GM23338 (cell line): Measurements from ENCODE around the gene SLC9A4. TPM values are rescaled to one million over a fixed set of nuclear protein-coding genes. Genes with fewer than 3 reads are reported as not detected.

Source experiments
- ATAC-seq: fragments of 200-7000 bp; cut with Tn5 transposase; 3 replicates; pipeline ENCODE4 v1.9.1; 2020
- DNase-seq: peaks from one replicate; pipeline ENCODE4 v3.0.0-alpha.2; 2015; ENCODE audit warnings: low spot score
- H2AFZ ChIP-seq: fragments of 200-600 bp; sonication (generic); 2 replicates; pipeline ENCODE4 v1.8.0; 2016; ENCODE audit warnings: antibody characterized with exemption, mild to moderate bottlenecking, moderate library complexity
- H3F3A ChIP-seq: fragments of 200-600 bp; sonication (generic); replicated peaks from 2 replicates; pipeline ENCODE4 v1.8.0; 2017; ENCODE audit warnings: antibody characterized with exemption, mixed run types, low read depth
- H3K27ac ChIP-seq: fragments of 200-600 bp; sonication (generic); 2 replicates; pipeline ENCODE4 v1.6.1; 2016; ENCODE audit warnings: low read depth
- H3K27me3 ChIP-seq: fragments of 200-600 bp; sonication (generic); 2 replicates; pipeline ENCODE4 v1.8.0; 2016; ENCODE audit warnings: mild to moderate bottlenecking, mixed run types, moderate library complexity; ENCODE audit not compliant: insufficient read depth
- H3K36me3 ChIP-seq: fragments of 200-600 bp; sonication (generic); 2 replicates; pipeline ENCODE4 v1.8.0; 2016; ENCODE audit warnings: mild to moderate bottlenecking; ENCODE audit not compliant: insufficient read depth
- H3K4me1 ChIP-seq: fragments of 200-600 bp; sonication (generic); 2 replicates; pipeline ENCODE4 v1.8.0; 2016; ENCODE audit warnings: mild to moderate bottlenecking, moderate library complexity; ENCODE audit not compliant: insufficient read depth
- H3K4me2 ChIP-seq: fragments of 200-600 bp; sonication (generic); 2 replicates; pipeline ENCODE4 v1.7.1; 2017; ENCODE audit warnings: mixed run types
- H3K4me3 ChIP-seq: fragments of 200-600 bp; sonication (generic); 2 replicates; pipeline ENCODE4 v1.6.1; 2016; ENCODE audit warnings: mixed run types
- H3K79me2 ChIP-seq: fragments of 200-600 bp; sonication (generic); replicated peaks from 2 replicates; pipeline ENCODE4 v1.8.0; 2017; ENCODE audit warnings: mild to moderate bottlenecking; ENCODE audit not compliant: insufficient read depth
- H3K9me2 ChIP-seq: fragments of 200-600 bp; sonication (generic); 2 replicates; pipeline ENCODE4 v1.8.0; 2017; ENCODE audit not compliant: insufficient read depth
- H4K20me1 ChIP-seq: fragments of 200-600 bp; sonication (generic); replicated peaks from 2 replicates; pipeline ENCODE4 v1.8.0; 2017; ENCODE audit warnings: mild to moderate bottlenecking; ENCODE audit not compliant: insufficient read depth
- H3K27ac Mint-ChIP-seq: 2 replicates; pipeline ENCODE4 v1.8.0; 2020; ENCODE audit warnings: inconsistent platforms, mild to moderate bottlenecking, moderate library complexity, mixed read lengths
- H3K27me3 Mint-ChIP-seq: 3 replicates; pipeline ENCODE4 v1.8.0; 2022; ENCODE audit warnings: low read depth, mild to moderate bottlenecking, moderate library complexity, mixed read lengths, inconsistent platforms; ENCODE audit not compliant: insufficient read depth, poor library complexity
- H3K36me3 Mint-ChIP-seq: 3 replicates; pipeline ENCODE4 v1.8.0; 2021; ENCODE audit warnings: low read depth, mild to moderate bottlenecking, inconsistent platforms, moderate library complexity, mixed read lengths
- H3K4me1 Mint-ChIP-seq: 3 replicates; pipeline ENCODE4 v1.8.0; 2020; ENCODE audit warnings: mild to moderate bottlenecking, inconsistent platforms, mixed read lengths
- H3K4me3 Mint-ChIP-seq: 3 replicates; pipeline ENCODE4 v1.8.0; 2021; ENCODE audit warnings: moderate library complexity, mild to moderate bottlenecking, inconsistent platforms, mixed read lengths
- H3K9me3 Mint-ChIP-seq: 3 replicates; pipeline ENCODE4 v1.8.0; 2020; ENCODE audit warnings: moderate library complexity, mild to moderate bottlenecking, inconsistent platforms, mixed read lengths
- CREB1 ChIP-seq: fragments of 250-450 bp; sonication (Bioruptor Pico); IDR thresholded peaks from 2 replicates; pipeline ENCODE4 v1.5.0; 2020; ENCODE audit warnings: low read depth, mild to moderate bottlenecking, moderate library complexity
- CTCF ChIP-seq, 2 experiments: fragments of 200-600 bp in 1 of 2; sonication (generic) in 1 of 2; conservative IDR thresholded peaks; 2 replicates each; pipeline versions ENCODE4 v1.5.1 to v1.6.1; 2016 to 2017; ENCODE audit warnings: antibody characterized with exemption in 2 of 2, low read depth in 2 of 2, mild to moderate bottlenecking in 2 of 2, moderate library complexity in 1 of 2
- ETS1 ChIP-seq: IDR thresholded peaks from 2 replicates; pipeline ENCODE4 v1.6.1; 2016; ENCODE audit warnings: antibody characterized with exemption
- EZH2 ChIP-seq: fragments of 200-600 bp; sonication (generic); IDR thresholded peaks from one replicate; pipeline ENCODE4 v1.8.0; 2017; ENCODE audit warnings: antibody characterized with exemption, mild to moderate bottlenecking, low read depth; ENCODE audit not compliant: unreplicated experiment
- EZH2phosphoT487 ChIP-seq: fragments of 200-600 bp; sonication (generic); IDR thresholded peaks from one replicate; pipeline ENCODE4 v1.8.1; 2018; ENCODE audit warnings: antibody characterized with exemption; ENCODE audit not compliant: unreplicated experiment
- NANOG ChIP-seq: IDR thresholded peaks from 2 replicates; pipeline ENCODE4 v1.6.1; 2016; ENCODE audit warnings: antibody characterized with exemption, borderline replicate concordance
- POLR2AphosphoS5 ChIP-seq: IDR thresholded peaks from 2 replicates; pipeline ENCODE4 v1.6.1; 2016; ENCODE audit warnings: antibody characterized with exemption, low read depth
- REST ChIP-seq: IDR thresholded peaks from one replicate; pipeline ENCODE4 v1.6.1; 2018; ENCODE audit warnings: antibody characterized with exemption; ENCODE audit not compliant: unreplicated experiment
- ZNF114 ChIP-seq: fragments of 250-450 bp; sonication (Bioruptor Pico); IDR thresholded peaks from 2 replicates; pipeline ENCODE4 v1.5.0; 2020; ENCODE audit warnings: mild to moderate bottlenecking, moderate library complexity
- ZNF331 ChIP-seq: fragments of 250-450 bp; sonication (Bioruptor Pico); IDR thresholded peaks from 2 replicates; pipeline ENCODE4 v1.5.0; 2020; ENCODE audit warnings: low read depth, mild to moderate bottlenecking, moderate library complexity
- ZNF462 ChIP-seq: fragments of 250-450 bp; sonication (Bioruptor Pico); IDR thresholded peaks from 2 replicates; pipeline ENCODE4 v1.5.0; 2020; ENCODE audit warnings: mild to moderate bottlenecking, moderate library complexity
- polyA plus RNA-seq: library from polyadenylated mRNA; unstranded; fragments of >200 nt; fragmentation: Nextera tagmentation; extraction: Ambion mirVana; gene quantifications from 2 replicates; pipeline ENCODE4 v1.2.1, GENCODE V29; 2016
- total RNA-seq: library from RNA; depleted of rRNA; stranded (reverse); fragments of >200 nt; shearing (Covaris generic); gene quantifications from 2 replicates; pipeline ENCODE4 v1.2.3, GENCODE V29; 2014

Gene SLC9A4
- total and polyA plus RNA-seq, 2 experiments from 2014 or later, result not detected

- Mint-ChIP-seq H3K27ac (no peak overlapping the region), H3K4me3 (no peak overlapping the region), H3K27me3 (no peaks in the 10 kb centered on the region), H3K9me3 (no peaks in the 10 kb centered on the region; the same call in 2 of the 3 replicates), H3K4me1 (peaks cover 11% of the 10 kb centered on the region), H3K36me3 (no peaks in the 10 kb centered on the region)
- Histone ChIP-seq H3K27me3 (no peaks in the 10 kb centered on the region), H3K79me2 (no peaks in the 10 kb centered on the region), H3K4me2 (no peak overlapping the region), H4K20me1 (no peaks in the 10 kb centered on the region), H2AFZ (no peak overlapping the region), H3K4me3 (no peak overlapping the region), H3F3A (no peaks in the 10 kb centered on the region), H3K4me1 (peaks cover 14% of the 10 kb centered on the region), H3K27ac (no peak overlapping the region), H3K36me3 (no peaks in the 10 kb centered on the region), H3K9me2 (peaks cover 3% of the 10 kb centered on the region; the same call in 1 of the 2 replicates)
- DNase-seq (no peak), ATAC-seq (no peak)
- TF ChIP-seq ZNF462 (CRISPR knock-in tag) (no peak), CTCF (conservative IDR thresholded peaks at IDR 0.05; ENCODE audit: low read depth in 2 of 2) (no peak), ZNF331 (CRISPR knock-in tag) (no peak), EZH2 (no peak), POLR2AphosphoS5 (no peak), NANOG (no peak), REST (no peak), ETS1 (no peak), ZNF114 (CRISPR knock-in tag) (no peak), EZH2phosphoT487 (no peak), CREB1 (CRISPR knock-in tag) (no peak)
These were observed 109.8 kb downstream of the SLC9A4 start for GRCh38 chr2:102582845-102583244.
